ENCODE measurements around the gene IL1RL2. TPM values are rescaled to one million over a fixed set of nuclear protein-coding genes. Genes with fewer than 3 reads are reported as not detected.

IL1RL2 gene
- total RNA-seq, 1 experiment from 2014 or later: not detected

DNA sequence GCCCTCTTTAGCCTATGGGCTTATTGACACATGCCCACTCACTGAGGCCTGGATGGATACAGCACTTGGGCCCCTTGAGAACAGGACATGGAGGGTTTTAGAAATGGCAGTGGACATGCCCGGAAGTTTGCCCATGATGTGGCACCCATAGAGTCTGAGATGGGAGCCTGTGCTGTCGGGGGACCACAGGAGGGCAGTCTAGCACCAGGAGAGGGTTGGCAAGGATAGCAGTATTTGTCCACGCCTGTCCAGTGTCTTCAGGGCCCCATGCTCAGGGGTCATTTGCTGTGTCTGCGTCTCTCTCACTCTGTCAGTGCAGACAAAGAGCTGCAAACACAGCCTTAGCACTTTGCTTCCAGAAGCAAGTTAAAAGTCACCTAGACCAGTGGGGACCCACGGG is 48.7 kb downstream of the IL1RL2 start:
- H3K36me3 Mint-ChIP-seq: no peaks in the 10 kb centered on the region

GRCh38 chr2:102236132-102236531 is 49.3 kb downstream of the IL1RL2 start:
- Mint-ChIP-seq H3K27ac (no peak overlapping the region), H3K36me3 (no peaks in the 10 kb centered on the region), H3K9me3 (peaks cover 5% of the 10 kb centered on the region), H3K27me3 (ENCODE audit: low read depth) (no peaks in the 10 kb centered on the region), H3K4me3 (no peak overlapping the region), H3K4me1 (peaks cover 12% of the 10 kb centered on the region)
- DNase-seq (ENCODE audit: low spot score) (no peak), ATAC-seq (no peak)
- ChIA-PET CTCF (interaction anchor here (1.8 to 4.2 kb wide), 2 partner anchors 207 to 216 kb away, joined by 11 to 24 read pairs; no protein-coding TSS in a partner anchor), POLR2A (no interaction called here)
- no peak for TF ChIP-seq ZBTB21 (CRISPR knock-in tag; IDR thresholded peaks at IDR 0.05; ENCODE audit: borderline replicate concordance)
- no peak for TF ChIP-seq NFATC4 (CRISPR knock-in tag; IDR thresholded peaks at IDR 0.05)
- TF ChIP-seq ZNF232 (CRISPR knock-in tag; IDR thresholded peaks at IDR 0.05): no peak
- no peak for TF ChIP-seq HMGA2 (CRISPR knock-in tag; IDR thresholded peaks at IDR 0.05)
- TF ChIP-seq, protein P1, sequence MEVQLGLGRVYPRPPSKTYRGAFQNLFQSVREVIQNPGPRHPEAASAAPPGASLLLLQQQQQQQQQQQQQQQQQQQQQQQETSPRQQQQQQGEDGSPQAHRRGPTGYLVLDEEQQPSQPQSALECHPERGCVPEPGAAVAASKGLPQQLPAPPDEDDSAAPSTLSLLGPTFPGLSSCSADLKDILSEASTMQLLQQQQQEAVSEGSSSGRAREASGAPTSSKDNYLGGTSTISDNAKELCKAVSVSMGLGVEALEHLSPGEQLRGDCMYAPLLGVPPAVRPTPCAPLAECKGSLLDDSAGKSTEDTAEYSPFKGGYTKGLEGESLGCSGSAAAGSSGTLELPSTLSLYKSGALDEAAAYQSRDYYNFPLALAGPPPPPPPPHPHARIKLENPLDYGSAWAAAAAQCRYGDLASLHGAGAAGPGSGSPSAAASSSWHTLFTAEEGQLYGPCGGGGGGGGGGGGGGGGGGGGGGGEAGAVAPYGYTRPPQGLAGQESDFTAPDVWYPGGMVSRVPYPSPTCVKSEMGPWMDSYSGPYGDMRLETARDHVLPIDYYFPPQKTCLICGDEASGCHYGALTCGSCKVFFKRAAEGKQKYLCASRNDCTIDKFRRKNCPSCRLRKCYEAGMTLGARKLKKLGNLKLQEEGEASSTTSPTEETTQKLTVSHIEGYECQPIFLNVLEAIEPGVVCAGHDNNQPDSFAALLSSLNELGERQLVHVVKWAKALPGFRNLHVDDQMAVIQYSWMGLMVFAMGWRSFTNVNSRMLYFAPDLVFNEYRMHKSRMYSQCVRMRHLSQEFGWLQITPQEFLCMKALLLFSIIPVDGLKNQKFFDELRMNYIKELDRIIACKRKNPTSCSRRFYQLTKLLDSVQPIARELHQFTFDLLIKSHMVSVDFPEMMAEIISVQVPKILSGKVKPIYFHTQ (CRISPR knock-in tag; IDR thresholded peaks at IDR 0.05): no peak
- TF ChIP-seq, protein P2, sequence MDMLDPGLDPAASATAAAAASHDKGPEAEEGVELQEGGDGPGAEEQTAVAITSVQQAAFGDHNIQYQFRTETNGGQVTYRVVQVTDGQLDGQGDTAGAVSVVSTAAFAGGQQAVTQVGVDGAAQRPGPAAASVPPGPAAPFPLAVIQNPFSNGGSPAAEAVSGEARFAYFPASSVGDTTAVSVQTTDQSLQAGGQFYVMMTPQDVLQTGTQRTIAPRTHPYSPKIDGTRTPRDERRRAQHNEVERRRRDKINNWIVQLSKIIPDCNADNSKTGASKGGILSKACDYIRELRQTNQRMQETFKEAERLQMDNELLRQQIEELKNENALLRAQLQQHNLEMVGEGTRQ (CRISPR knock-in tag; IDR thresholded peaks at IDR 0.05): no peak
- TF ChIP-seq STAT6 (CRISPR knock-in tag; conservative IDR thresholded peaks at IDR 0.05; ENCODE audit: low read depth): no peak
- no peak for TF ChIP-seq SOX15 (CRISPR knock-in tag; IDR thresholded peaks at IDR 0.05)
- no peak for TF ChIP-seq MAX (CRISPR knock-in tag; IDR thresholded peaks at IDR 0.05)
- TF ChIP-seq, protein P3, sequence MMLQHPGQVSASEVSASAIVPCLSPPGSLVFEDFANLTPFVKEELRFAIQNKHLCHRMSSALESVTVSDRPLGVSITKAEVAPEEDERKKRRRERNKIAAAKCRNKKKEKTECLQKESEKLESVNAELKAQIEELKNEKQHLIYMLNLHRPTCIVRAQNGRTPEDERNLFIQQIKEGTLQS (CRISPR knock-in tag; conservative IDR thresholded peaks at IDR 0.05): no peak
- TF ChIP-seq CBFB (CRISPR knock-in tag; IDR thresholded peaks at IDR 0.05; ENCODE audit: low read depth): no peak
- TF ChIP-seq, protein P4, sequence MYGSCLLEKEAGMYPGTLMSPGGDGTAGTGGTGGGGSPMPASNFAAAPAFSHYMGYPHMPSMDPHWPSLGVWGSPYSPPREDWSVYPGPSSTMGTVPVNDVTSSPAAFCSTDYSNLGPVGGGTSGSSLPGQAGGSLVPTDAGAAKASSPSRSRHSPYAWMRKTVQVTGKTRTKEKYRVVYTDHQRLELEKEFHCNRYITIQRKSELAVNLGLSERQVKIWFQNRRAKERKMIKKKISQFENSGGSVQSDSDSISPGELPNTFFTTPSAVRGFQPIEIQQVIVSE (CRISPR knock-in tag; IDR thresholded peaks at IDR 0.05; ENCODE audit: borderline replicate concordance): no peak
- TF ChIP-seq KAT7 (CRISPR knock-in tag; IDR thresholded peaks at IDR 0.05; ENCODE audit: borderline replicate concordance): no peak
- TF ChIP-seq ZNF512 (CRISPR knock-in tag; IDR thresholded peaks at IDR 0.05; ENCODE audit: borderline replicate concordance): no peak

More for the DNA sequence above, 48.7 kb downstream of the IL1RL2 start:
- Mint-ChIP-seq H3K27ac (no peak overlapping the region), H3K27me3 (ENCODE audit: low read depth) (no peaks in the 10 kb centered on the region), H3K4me3 (no peak overlapping the region), H3K4me1 (peaks cover 7% of the 10 kb centered on the region), H3K9me3 (peaks cover 5% of the 10 kb centered on the region)
- ChIA-PET CTCF (interaction anchor here (1.1 to 4.2 kb wide), 4 partner anchors 69 to 229 kb away, joined by 3 to 24 read pairs (median 8); no protein-coding TSS in a partner anchor), POLR2A (no interaction called here)
- peak; percentile 73 for ATAC-seq
- TF ChIP-seq GABPB1 (CRISPR knock-in tag; IDR thresholded peaks at IDR 0.05) (0 out of 2 replicates have a peak, but pooled peaks have one; percentile 12), ARID4B (CRISPR knock-in tag; IDR thresholded peaks at IDR 0.05; ENCODE audit: borderline replicate concordance) (no peak)
- peak; percentile 51 for DNase-seq (ENCODE audit: low spot score)
